ENCODE data around the gene DMAC2.

DNA sequence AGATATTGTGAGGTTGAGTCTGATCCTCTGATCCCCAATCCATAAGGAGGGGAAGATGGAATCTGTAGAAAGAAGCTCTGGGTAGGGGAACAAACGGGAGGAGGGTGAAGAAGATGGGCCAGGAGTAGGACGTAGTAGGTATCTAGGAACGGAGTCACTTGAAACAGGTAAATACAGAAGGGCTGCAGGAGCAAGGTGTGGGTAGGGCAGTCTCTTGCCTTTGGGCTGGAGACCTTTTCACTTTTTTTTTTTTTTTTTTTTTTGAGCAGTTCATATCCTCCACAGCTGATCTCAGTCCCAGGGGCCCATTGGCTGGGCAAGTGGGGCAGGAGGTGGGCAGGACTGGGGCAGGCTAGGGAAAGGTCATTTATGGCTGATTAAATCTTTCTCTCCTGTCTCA, 40.6 kb downstream of the DMAC2 start:
- TF ChIP-seq EZH2 (IDR thresholded peaks at IDR 0.05; ENCODE audit: borderline replicate concordance, low read depth, low read length, severe bottlenecking), result no peak
- TF ChIP-seq POLR2AphosphoS5 (IDR thresholded peaks at IDR 0.05; ENCODE audit: insufficient read depth, low read depth, low read length), result no peak

All from endothelial cell of umbilical vein (primary cell).